ENCODE results near the gene PDIA4.

DNA sequence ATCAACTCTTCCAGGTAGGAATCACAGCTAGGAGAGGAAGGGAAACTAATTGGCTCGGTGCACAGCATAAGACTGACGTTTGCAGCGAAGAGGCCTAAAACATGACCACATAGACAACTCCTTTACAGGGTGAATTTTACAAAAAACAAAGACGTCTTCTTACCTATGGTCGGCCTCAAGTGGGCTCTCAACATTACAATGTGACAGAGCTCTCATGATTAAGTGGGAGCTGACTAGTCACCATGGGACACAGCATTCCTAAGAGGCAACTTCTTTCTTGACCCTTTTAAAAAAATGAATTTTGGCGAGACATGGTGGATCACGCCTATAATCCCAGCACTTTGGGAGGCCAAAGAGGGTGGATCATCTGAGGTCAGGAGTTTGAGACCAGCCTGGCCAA lies 4.6 kb downstream of the PDIA4 start:
- TF ChIP-seq EZH2 (IDR thresholded peaks at IDR 0.05; ENCODE audit: insufficient read depth, low read length) = no peak
- TF ChIP-seq, protein P1, sequence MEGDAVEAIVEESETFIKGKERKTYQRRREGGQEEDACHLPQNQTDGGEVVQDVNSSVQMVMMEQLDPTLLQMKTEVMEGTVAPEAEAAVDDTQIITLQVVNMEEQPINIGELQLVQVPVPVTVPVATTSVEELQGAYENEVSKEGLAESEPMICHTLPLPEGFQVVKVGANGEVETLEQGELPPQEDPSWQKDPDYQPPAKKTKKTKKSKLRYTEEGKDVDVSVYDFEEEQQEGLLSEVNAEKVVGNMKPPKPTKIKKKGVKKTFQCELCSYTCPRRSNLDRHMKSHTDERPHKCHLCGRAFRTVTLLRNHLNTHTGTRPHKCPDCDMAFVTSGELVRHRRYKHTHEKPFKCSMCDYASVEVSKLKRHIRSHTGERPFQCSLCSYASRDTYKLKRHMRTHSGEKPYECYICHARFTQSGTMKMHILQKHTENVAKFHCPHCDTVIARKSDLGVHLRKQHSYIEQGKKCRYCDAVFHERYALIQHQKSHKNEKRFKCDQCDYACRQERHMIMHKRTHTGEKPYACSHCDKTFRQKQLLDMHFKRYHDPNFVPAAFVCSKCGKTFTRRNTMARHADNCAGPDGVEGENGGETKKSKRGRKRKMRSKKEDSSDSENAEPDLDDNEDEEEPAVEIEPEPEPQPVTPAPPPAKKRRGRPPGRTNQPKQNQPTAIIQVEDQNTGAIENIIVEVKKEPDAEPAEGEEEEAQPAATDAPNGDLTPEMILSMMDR (IDR thresholded peaks at IDR 0.05; ENCODE audit: insufficient read depth, low read depth, low read length) = no peak
